ENCODE results near the gene SYVN1. TPM values are rescaled to one million over a fixed set of nuclear protein-coding genes. Genes with fewer than 3 reads are reported as not detected.

SYVN1 gene
- total and polyA plus RNA-seq, 5 experiments from 2014 or later: 7.9 to 65.2 (median 10.6) TPM

GRCh38 chr11:65114538-65115171 is 19.7 kb downstream of the SYVN1 start:
- Mint-ChIP-seq H3K9me3 (no peaks in the 10 kb centered on the region), H3K4me3 (peak overlapping the region in 7 of 10 donors; percentile 7 to 99 (median 81)), H3K4me1 (peaks cover 31 to 63% (median 53%) of the 10 kb centered on the region in 4 donors), H3K36me3 (peaks cover 2 to 23% (median 3%) of the 10 kb centered on the region in 3 donors), H3K27ac (peak overlapping the region in 8 of 10 donors; percentile 27 to 97 (median 79)), H3K27me3 (no peaks in the 10 kb centered on the region)
- DNase-seq: no peak
- no peak for ATAC-seq
- POLR2A ChIA-PET: interaction anchor here (3.8 kb wide), 1 partner anchor 20 kb away, joined by 42 read pairs; the partner anchor contains the start of gene SYVN1

- H3K4me3 Mint-ChIP-seq: peak overlapping the region; percentile 19 to 99 (median 84)
These were observed 20.5 kb downstream of the SYVN1 start for GRCh38 chr11:65113839-65114238.

GRCh38 chr11:65113361-65113756 is 21.0 kb downstream of the SYVN1 start:
- DNase-seq (no peak), ATAC-seq (no peak)
- POLR2A ChIA-PET: interaction anchor here (1.0 to 6.8 kb wide), 8 partner anchors 9 to 394 kb away, joined by 4 to 115 read pairs (median 13); partner anchors contain the start of genes ARL2, CAPN1, FAU and MRPL49
- Mint-ChIP-seq H3K27ac (peak overlapping the region; percentile 83 to 99 (median 92)), H3K27me3 (no peaks in the 10 kb centered on the region), H3K9me3 (no peaks in the 10 kb centered on the region), H3K4me3 (peak overlapping the region; percentile 80 to 99 (median 87)), H3K4me1 (peaks cover 28 to 56% (median 48%) of the 10 kb centered on the region in 4 donors), H3K36me3 (peaks cover 2 to 11% (median 3%) of the 10 kb centered on the region in 3 donors)

More at GRCh38 chr11:65113839-65114238, 20.5 kb downstream of the SYVN1 start:
- peaks cover 2 to 15% (median 3%) of the 10 kb centered on the region in 3 donors for H3K36me3 Mint-ChIP-seq
- peak overlapping the region in 9 of 10 donors; percentile 6 to 99 (median 83) for H3K27ac Mint-ChIP-seq
- no peaks in the 10 kb centered on the region for H3K27me3 Mint-ChIP-seq
- POLR2A ChIA-PET: interaction anchor here (2.4 to 6.8 kb wide), 3 partner anchors 9 to 68 kb away, joined by 10 to 115 read pairs (median 101); partner anchors contain the start of genes CAPN1, FAU, MRPL49 and VPS51
- ATAC-seq (no peak), DNase-seq (no peak)
- peaks cover 31 to 61% (median 50%) of the 10 kb centered on the region in 4 donors for H3K4me1 Mint-ChIP-seq
- H3K9me3 Mint-ChIP-seq: no peaks in the 10 kb centered on the region

GRCh38 chr11:65112546-65113360 is 21.6 kb downstream of the SYVN1 start:
- no peaks in the 10 kb centered on the region for H3K27me3 Mint-ChIP-seq
- peak overlapping the region; percentile 83 to 99 (median 92) for H3K27ac Mint-ChIP-seq
- peaks cover 27 to 51% (median 45%) of the 10 kb centered on the region in 4 donors for H3K4me1 Mint-ChIP-seq
- H3K36me3 Mint-ChIP-seq: peaks cover 0 to 6% (median under 1%) of the 10 kb centered on the region in 3 donors
- peak overlapping the region; percentile 80 to 99 (median 87) for H3K4me3 Mint-ChIP-seq
- DNase-seq: peak; percentile 65 to 85 (median 80)
- no peaks in the 10 kb centered on the region for H3K9me3 Mint-ChIP-seq
- POLR2A ChIA-PET: interaction anchor here (0.6 to 6.8 kb wide), 16 partner anchors 10 to 395 kb away, joined by 3 to 115 read pairs (median 4); partner anchors contain the start of genes ARL2, CAPN1, CDCA5 and FAU
- peak; percentile 56 to 59 for ATAC-seq

- ATAC-seq (peak; percentile 69 to 71), DNase-seq (peak; percentile 84 to 96 (median 90))
- H3K27ac Mint-ChIP-seq: peak within 1 kb of the TSS; percentile 63 to 99 (median 92)
- H3K9me3 Mint-ChIP-seq: no peaks in the 10 kb centered on the region
- peak within 1 kb of the TSS; percentile 81 to 99 (median 88) for H3K4me3 Mint-ChIP-seq
- peaks cover 27 to 50% (median 42%) of the 10 kb centered on the region in 4 donors for H3K4me1 Mint-ChIP-seq
- H3K36me3 Mint-ChIP-seq: peaks cover 0 to 9% (median 0%) of the 10 kb centered on the region in 3 donors
- POLR2A ChIA-PET: interaction anchor here (0.5 to 6.8 kb wide), 27 partner anchors 11 to 428 kb away, joined by 3 to 115 read pairs (median 4); partner anchors contain the start of genes ARL2, CAPN1, CDCA5 and FAU
- no peaks in the 10 kb centered on the region for H3K27me3 Mint-ChIP-seq
These were observed 22.4 kb downstream of the SYVN1 start, which contains the start of gene TM7SF2 for GRCh38 chr11:65111744-65112545. TM7SF2 (plus strand) TSS chr11:65111872; CDS start chr11:65112016, 144 bp downstream.

- peaks cover 27 to 48% (median 41%) of the 10 kb centered on the region in 4 donors for H3K4me1 Mint-ChIP-seq
- no peaks in the 10 kb centered on the region for H3K27me3 Mint-ChIP-seq
- peaks cover 0 to 12% (median 0%) of the 10 kb centered on the region in 3 donors for H3K36me3 Mint-ChIP-seq
- H3K9me3 Mint-ChIP-seq: no peaks in the 10 kb centered on the region
- H3K4me3 Mint-ChIP-seq: peak overlapping the region; percentile 81 to 99 (median 88)
- POLR2A ChIA-PET: interaction anchor here (0.5 to 6.8 kb wide), 24 partner anchors 11 to 429 kb away, joined by 3 to 115 read pairs (median 4); partner anchors contain the start of genes ARL2, CAPN1, CDCA5 and FAU
- peak overlapping the region; percentile 63 to 99 (median 90) for H3K27ac Mint-ChIP-seq
- DNase-seq: peak in 1 of 10 donors; percentile 17
- no peak for ATAC-seq
These were observed 23.1 kb downstream of the SYVN1 start for GRCh38 chr11:65111159-65111743.

- Mint-ChIP-seq H3K36me3 (peaks cover 0 to 19% (median 0%) of the 10 kb centered on the region in 3 donors), H3K4me1 (peaks cover 27 to 44% (median 41%) of the 10 kb centered on the region in 4 donors), H3K27ac (peak overlapping the region; percentile 63 to 99 (median 89)), H3K9me3 (no peaks in the 10 kb centered on the region), H3K27me3 (no peaks in the 10 kb centered on the region), H3K4me3 (peak overlapping the region in 9 of 10 donors; percentile 39 to 73 (median 56))
- DNase-seq (peak; percentile 88 to 98 (median 94)), ATAC-seq (peak; percentile 43 to 54)
- POLR2A ChIA-PET: interaction anchor here (0.5 to 6.8 kb wide), 15 partner anchors 8 to 366 kb away, joined by 3 to 115 read pairs (median 12); partner anchors contain the start of genes ARL2, CAPN1, FAU and MAP4K2
These were observed 23.9 kb downstream of the SYVN1 start for GRCh38 chr11:65110354-65110861.

- Mint-ChIP-seq H3K4me1 (peaks cover 30 to 44% (median 40%) of the 10 kb centered on the region in 4 donors), H3K27me3 (no peaks in the 10 kb centered on the region), H3K36me3 (peaks cover 0 to 28% (median 0%) of the 10 kb centered on the region in 3 donors), H3K4me3 (no peak overlapping the region), H3K27ac (peak overlapping the region in 9 of 10 donors; percentile 63 to 99 (median 89)), H3K9me3 (no peaks in the 10 kb centered on the region)
- ATAC-seq (no peak), DNase-seq (peak in 1 of 10 donors; percentile 63)
- POLR2A ChIA-PET: interaction anchor here (0.5 to 6.8 kb wide), 12 partner anchors 9 to 1444 kb away, joined by 3 to 115 read pairs (median 16); partner anchors contain the start of genes ARL2, CAPN1, FAU and MRPL49
These were observed 24.8 kb downstream of the SYVN1 start for GRCh38 chr11:65109231-65110198.

- ATAC-seq (no peak), DNase-seq (no peak)
- peaks cover 0 to 33% (median 0%) of the 10 kb centered on the region in 3 donors for H3K36me3 Mint-ChIP-seq
- no peak overlapping the region for H3K4me3 Mint-ChIP-seq
- POLR2A ChIA-PET: interaction anchor here (1.4 to 6.8 kb wide), 4 partner anchors 10 to 26 kb away, joined by 8 to 115 read pairs (median 62); partner anchors contain the start of genes FAU, MRPL49, SYVN1 and VPS51
- H3K27ac Mint-ChIP-seq: no peak overlapping the region
- peaks cover 30 to 43% (median 35%) of the 10 kb centered on the region in 4 donors for H3K4me1 Mint-ChIP-seq
- H3K27me3 Mint-ChIP-seq: no peaks in the 10 kb centered on the region
- no peaks in the 10 kb centered on the region for H3K9me3 Mint-ChIP-seq
These were observed 25.7 kb downstream of the SYVN1 start for GRCh38 chr11:65108469-65109123.
